ENCODE measurements around the gene HIGD1B.

GRCh38 chr17:44872131-44872768 lies 24.6 kb downstream of the HIGD1B start:
- TF ChIP-seq CTCF (IDR thresholded peaks at IDR 0.05) (no peak), ZFX (IDR thresholded peaks at IDR 0.05; ENCODE audit: borderline replicate concordance) (no peak)

All from 22Rv1 (cell line).